ENCODE results near the gene COL2A1.

DNA sequence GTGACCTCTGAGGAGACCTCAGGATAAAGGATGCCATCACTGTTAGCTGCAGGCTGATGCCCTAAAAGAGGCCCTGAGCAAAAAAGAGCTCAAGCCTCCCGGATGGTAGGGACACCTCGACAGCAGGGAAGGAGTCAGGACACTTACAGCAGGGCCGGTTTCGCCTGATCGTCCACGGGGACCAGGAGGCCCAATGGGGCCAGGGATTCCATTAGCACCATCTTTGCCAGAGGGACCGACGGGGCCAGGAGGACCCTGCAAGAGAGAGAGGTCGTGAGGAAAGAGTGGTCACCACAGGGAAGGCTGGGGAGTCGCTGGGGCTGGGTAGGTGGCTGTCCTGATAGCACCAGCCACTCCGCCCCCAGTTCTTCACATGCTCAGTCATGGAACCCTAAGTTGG, 28.5 kb downstream of the COL2A1 start:
- TF ChIP-seq, protein P1, sequence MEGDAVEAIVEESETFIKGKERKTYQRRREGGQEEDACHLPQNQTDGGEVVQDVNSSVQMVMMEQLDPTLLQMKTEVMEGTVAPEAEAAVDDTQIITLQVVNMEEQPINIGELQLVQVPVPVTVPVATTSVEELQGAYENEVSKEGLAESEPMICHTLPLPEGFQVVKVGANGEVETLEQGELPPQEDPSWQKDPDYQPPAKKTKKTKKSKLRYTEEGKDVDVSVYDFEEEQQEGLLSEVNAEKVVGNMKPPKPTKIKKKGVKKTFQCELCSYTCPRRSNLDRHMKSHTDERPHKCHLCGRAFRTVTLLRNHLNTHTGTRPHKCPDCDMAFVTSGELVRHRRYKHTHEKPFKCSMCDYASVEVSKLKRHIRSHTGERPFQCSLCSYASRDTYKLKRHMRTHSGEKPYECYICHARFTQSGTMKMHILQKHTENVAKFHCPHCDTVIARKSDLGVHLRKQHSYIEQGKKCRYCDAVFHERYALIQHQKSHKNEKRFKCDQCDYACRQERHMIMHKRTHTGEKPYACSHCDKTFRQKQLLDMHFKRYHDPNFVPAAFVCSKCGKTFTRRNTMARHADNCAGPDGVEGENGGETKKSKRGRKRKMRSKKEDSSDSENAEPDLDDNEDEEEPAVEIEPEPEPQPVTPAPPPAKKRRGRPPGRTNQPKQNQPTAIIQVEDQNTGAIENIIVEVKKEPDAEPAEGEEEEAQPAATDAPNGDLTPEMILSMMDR (IDR thresholded peaks at IDR 0.05; ENCODE audit: low read depth, low read length): no peak
- no peak for TF ChIP-seq EZH2phosphoT487 (IDR thresholded peaks at IDR 0.05; ENCODE audit: low read depth)
